SK-N-SH treated with all-trans-retinoic acid at 6 μM for 48 hours (cell line): ENCODE results near the gene HK2.

Experiments
- CSRNP3 ChIP-seq: fragments of 250-450 bp; sonication (Bioruptor Pico); IDR thresholded peaks from 2 replicates; pipeline ENCODE4 v1.5.1; 2021; ENCODE audit warnings: mild to moderate bottlenecking, moderate library complexity
- PATZ1 ChIP-seq: fragments of 250-450 bp; sonication (Bioruptor Pico); IDR thresholded peaks from 2 replicates; pipeline ENCODE4 v1.8.0; 2020; ENCODE audit warnings: mild to moderate bottlenecking, moderate library complexity, borderline replicate concordance

- TF ChIP-seq CSRNP3 = no peak
- TF ChIP-seq PATZ1 = no peak
Measured at GRCh38 chr2:74857725-74858124, 23.8 kb downstream of the HK2 start.
